Activated CD8-positive, alpha-beta memory T cell treated with anti-CD3 and anti-CD28 coated beads, Interleukin-2, amount 10 ng/mL, durations not matched to agents 7 days and 5 days (primary cell): Measurements from ENCODE around the gene MFSD2B. TPM values are rescaled to one million over a fixed set of nuclear protein-coding genes. Genes with fewer than 3 reads are reported as not detected.
A peak's percentile ranks its signal among the peaks of the same experiment; 100 is the strongest.

ENCODE experiments used
- ATAC-seq: fragments of 150-1000 bp; cut with Tn5 transposase; one replicate; pipeline ENCODE4 v1.10.0; 2021; ENCODE audit warnings: moderate library complexity
- CTCF ChIA-PET: fragments of 350-600 bp; sonication (Branson Sonifier 250); formaldehyde crosslinking; loops from one replicate; lab custom pipeline; 2021; ENCODE audit warnings: antibody characterized with exemption; lab: Charles Lee
- DNase-seq: peaks from one replicate; pipeline ENCODE4 v3.0.0-alpha.2; 2020
- H3K27ac Mint-ChIP-seq: one replicate; pipeline ENCODE4 v1.8.0; 2021; ENCODE audit warnings: mild to moderate bottlenecking, mixed read lengths
- H3K27me3 Mint-ChIP-seq: one replicate; pipeline ENCODE4 v1.8.0; 2021; ENCODE audit warnings: mixed read lengths
- H3K36me3 Mint-ChIP-seq: one replicate; pipeline ENCODE4 v1.8.0; 2021; ENCODE audit warnings: mild to moderate bottlenecking, mixed read lengths
- H3K4me1 Mint-ChIP-seq: one replicate; pipeline ENCODE4 v1.8.0; 2021; ENCODE audit warnings: mixed read lengths
- H3K4me3 Mint-ChIP-seq: one replicate; pipeline ENCODE4 v1.8.0; 2021; ENCODE audit warnings: mild to moderate bottlenecking, moderate library complexity, mixed read lengths
- H3K9me3 Mint-ChIP-seq: one replicate; pipeline ENCODE4 v1.8.0; 2022; ENCODE audit warnings: low read depth, mixed read lengths
- total RNA-seq, 2 experiments: library from RNA; stranded (reverse); gene quantifications; one replicate each; pipeline ENCODE4 v1.2.3, GENCODE V29; 2021

MFSD2B gene
- total RNA-seq, 2 experiments from 2014 or later = not detected

DNA sequence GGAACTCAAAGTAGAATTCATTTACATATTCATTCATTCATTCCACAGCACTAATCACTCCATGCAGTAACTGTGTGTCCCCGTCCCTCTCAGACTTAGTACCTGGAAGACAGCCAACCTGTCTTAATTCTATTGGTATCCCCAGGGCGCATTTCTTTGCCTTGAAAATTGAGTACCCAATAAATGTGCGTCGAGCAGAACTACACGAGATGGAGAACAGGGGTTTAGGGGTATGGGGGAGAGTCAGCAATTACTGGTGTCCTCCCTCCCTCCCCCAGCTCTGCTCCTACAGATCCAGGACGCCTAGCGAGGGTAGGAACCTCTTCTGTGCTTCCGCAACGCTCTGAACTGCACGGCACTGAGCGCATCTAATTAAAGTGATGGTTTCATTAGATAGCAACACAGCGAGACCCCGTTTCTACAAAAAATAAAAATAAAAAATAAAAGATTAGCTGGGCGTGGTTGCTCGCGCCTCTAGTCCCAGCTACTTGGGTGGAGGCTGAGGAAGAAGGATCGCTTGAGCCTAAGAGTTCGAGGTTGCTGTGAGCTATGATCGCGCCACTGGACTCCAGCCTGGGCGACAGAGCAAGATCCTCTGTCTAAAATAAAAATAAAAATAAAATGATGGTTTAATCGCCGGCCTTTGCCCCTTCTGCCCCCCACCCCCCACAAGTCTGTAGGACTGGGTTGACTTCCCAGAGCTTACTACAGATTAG lies 39.0 kb downstream of the MFSD2B start:
- H3K36me3 Mint-ChIP-seq = peaks cover 4% of the 10 kb centered on the region
- no peak for ATAC-seq
- peaks cover 28% of the 10 kb centered on the region for H3K4me1 Mint-ChIP-seq
- H3K27ac Mint-ChIP-seq = peak overlapping the region; percentile 63
- CTCF ChIA-PET = interaction anchor here (0.6 to 1.6 kb wide), 6 partner anchors 12 to 122 kb away, joined by 3 to 5 read pairs (median 3); partner anchors contain the start of genes ATAD2B and TP53I3
- peaks cover 2% of the 10 kb centered on the region for H3K27me3 Mint-ChIP-seq
- DNase-seq = peak; percentile 45
- H3K9me3 Mint-ChIP-seq = no peaks in the 10 kb centered on the region
- no peak overlapping the region for H3K4me3 Mint-ChIP-seq

- Mint-ChIP-seq H3K36me3 (peaks cover 4% of the 10 kb centered on the region), H3K4me3 (no peak within 1 kb of the TSS), H3K27ac (peak within 1 kb of the TSS; percentile 63), H3K4me1 (peaks cover 28% of the 10 kb centered on the region), H3K9me3 (no peaks in the 10 kb centered on the region), H3K27me3 (peaks cover 2% of the 10 kb centered on the region)
- ATAC-seq (peak; percentile 54), DNase-seq (peak; percentile 86)
- CTCF ChIA-PET = interaction anchor here (0.6 to 2.8 kb wide), 8 partner anchors 11 to 123 kb away, joined by 3 to 18 read pairs (median 4); partner anchors contain the start of genes ATAD2B and TP53I3
Observed at GRCh38 chr2:24049485-24050021, 39.7 kb downstream of the MFSD2B start, which contains the start of gene FKBP1B. TSS of gene FKBP1B (plus strand) at chr2:24049741. CDS start at chr2:24049850, 109 bp downstream.

DNA sequence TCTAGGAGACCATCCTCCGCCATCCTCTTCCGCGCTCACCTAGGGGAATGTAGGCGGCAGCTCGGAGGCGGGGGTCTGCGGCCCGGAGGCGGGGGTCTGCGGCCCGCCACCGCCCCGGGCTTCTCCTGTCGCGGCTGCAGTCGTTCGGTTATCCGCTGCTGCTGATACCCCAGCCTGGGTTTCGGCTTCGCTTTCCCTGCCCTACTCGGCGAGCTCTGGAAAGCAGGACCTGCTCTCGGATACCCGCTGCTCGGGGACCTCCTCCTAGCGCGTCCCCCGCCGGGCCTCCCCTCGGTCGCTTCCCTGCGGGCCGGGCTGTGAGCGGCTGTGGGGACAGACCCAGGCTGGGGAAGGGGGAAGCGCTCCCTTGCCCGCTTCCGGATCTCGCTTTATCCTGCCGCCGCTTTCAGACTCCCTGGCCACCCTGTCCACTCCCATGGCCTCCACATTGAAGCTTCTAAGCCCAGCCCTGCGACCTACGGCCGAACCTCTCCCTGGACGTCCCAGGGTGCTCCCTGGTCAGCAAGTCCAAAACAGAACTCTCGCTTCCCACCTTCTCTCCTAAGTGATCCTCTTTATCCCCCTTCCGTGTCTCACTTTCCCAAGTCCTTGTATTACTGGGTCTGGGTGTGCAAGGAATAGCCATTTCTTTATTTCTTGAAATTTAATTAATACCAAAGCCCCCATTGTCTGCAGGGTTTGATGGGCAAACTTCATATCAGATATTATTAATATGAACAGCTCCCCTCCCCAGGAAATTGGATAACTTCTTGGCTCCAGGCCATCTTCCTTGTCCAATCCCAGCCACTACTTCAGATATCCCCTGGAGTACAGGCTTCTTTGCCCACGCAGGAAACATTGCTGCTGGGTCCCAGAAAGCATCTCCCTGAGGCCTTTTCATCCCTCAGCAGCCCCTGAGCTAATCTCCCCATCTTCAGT lies 40.4 kb downstream of the MFSD2B start:
- ATAC-seq (no peak), DNase-seq (no peak)
- H3K27me3 Mint-ChIP-seq = peaks cover 2% of the 10 kb centered on the region
- H3K4me1 Mint-ChIP-seq = peaks cover 24% of the 10 kb centered on the region
- no peaks in the 10 kb centered on the region for H3K9me3 Mint-ChIP-seq
- peaks cover 3% of the 10 kb centered on the region for H3K36me3 Mint-ChIP-seq
- no peak overlapping the region for H3K4me3 Mint-ChIP-seq
- no peak overlapping the region for H3K27ac Mint-ChIP-seq
- CTCF ChIA-PET = interaction anchor here (0.6 to 2.8 kb wide), 5 partner anchors 10 to 226 kb away, joined by 3 to 18 read pairs (median 4); partner anchors contain the start of gene TP53I3

DNA sequence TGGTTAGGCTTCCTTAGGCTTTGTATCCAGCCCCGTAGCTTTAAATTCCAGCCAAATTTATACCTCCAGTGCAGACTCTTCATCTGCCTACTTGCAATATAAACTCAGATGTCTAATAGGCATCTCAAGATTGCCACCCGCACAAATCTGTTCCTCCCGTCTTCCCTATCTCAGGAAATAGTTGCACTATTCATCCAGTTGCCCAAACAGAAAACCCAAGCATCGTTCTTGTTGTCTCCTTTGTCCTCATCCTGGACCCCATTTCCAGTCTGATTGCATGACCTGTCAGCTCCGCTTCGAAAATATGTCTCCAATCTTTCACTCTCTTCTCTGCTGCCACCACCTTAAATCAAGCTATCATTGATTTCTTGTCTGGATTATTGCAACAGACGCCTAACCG lies 41.9 kb downstream of the MFSD2B start:
- H3K4me1 Mint-ChIP-seq = peaks cover 16% of the 10 kb centered on the region
- no peak for DNase-seq
- no peak for ATAC-seq
- no peak overlapping the region for H3K4me3 Mint-ChIP-seq
- peaks cover 2% of the 10 kb centered on the region for H3K27me3 Mint-ChIP-seq
- peaks cover 1% of the 10 kb centered on the region for H3K36me3 Mint-ChIP-seq
- CTCF ChIA-PET = interaction anchor here (0.6 to 2.8 kb wide), 4 partner anchors 32 to 227 kb away, joined by 3 to 18 read pairs (median 4); partner anchors contain the start of genes ATAD2B and TP53I3
- H3K9me3 Mint-ChIP-seq = no peaks in the 10 kb centered on the region
- no peak overlapping the region for H3K27ac Mint-ChIP-seq

DNA sequence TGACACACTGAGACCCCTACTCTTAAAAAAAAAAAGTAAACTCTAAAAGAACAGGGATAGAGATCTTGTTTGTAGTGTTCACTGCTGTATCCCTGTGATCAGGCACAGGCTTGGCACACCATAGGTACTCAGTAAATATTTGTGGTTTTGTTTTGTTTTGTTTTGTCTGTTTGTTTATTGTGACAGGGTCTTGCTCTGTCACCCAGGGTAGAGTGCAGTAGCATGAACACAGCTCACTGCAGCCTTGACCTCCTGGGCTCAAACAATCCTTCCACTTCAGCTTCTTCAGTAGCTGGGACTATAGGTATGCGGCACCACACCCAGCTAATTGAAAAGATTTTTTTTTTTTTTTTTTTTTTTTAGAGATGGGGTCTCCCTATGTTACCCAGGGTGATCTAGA lies 43.1 kb downstream of the MFSD2B start:
- no peak overlapping the region for H3K4me3 Mint-ChIP-seq
- H3K4me1 Mint-ChIP-seq = peaks cover 7% of the 10 kb centered on the region
- CTCF ChIA-PET = interaction anchor here (1.0 kb wide), 1 partner anchor 31 kb away, joined by 7 read pairs; the partner anchor contains the start of gene TP53I3
- DNase-seq = no peak
- peaks cover 2% of the 10 kb centered on the region for H3K27me3 Mint-ChIP-seq
- H3K27ac Mint-ChIP-seq = no peak overlapping the region
- no peaks in the 10 kb centered on the region for H3K9me3 Mint-ChIP-seq
- H3K36me3 Mint-ChIP-seq = peaks cover 1% of the 10 kb centered on the region
- ATAC-seq = no peak

DNA sequence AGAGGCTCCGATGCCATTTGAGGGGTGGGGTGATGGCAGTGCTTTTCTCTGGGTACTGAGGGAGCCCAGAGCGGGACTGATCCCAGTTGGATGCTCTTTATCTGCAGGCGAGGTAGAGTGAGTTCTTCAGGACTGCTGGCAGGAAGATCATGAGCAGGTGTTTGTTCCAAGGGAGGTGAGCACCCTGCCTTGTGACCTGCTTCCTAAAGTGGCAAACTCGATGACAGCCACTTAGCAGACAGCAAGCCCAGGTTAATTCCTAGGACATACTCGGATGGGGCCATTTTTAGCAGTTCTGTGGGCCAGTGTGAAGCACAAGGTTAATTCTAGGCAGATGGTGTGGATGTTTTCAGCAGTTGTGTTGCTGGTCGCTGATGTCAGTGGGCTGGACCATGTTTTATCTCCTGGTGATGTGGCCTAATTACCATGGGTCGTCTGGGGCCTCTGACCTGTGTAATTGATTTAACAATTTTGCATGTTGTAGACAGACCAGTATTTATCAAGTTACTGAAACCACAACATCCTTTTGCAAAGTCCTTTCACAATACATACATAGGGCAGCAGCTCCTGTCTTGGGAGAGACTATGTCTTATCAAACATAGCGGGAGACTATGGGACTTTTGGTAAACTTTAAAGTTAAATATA lies 44.6 kb downstream of the MFSD2B start:
- Mint-ChIP-seq H3K4me1 (peaks cover 3% of the 10 kb centered on the region), H3K27ac (no peak overlapping the region), H3K4me3 (no peak overlapping the region), H3K36me3 (no peaks in the 10 kb centered on the region), H3K27me3 (no peaks in the 10 kb centered on the region), H3K9me3 (no peaks in the 10 kb centered on the region)
- CTCF ChIA-PET = no interaction called here
- DNase-seq (no peak), ATAC-seq (no peak)

DNA sequence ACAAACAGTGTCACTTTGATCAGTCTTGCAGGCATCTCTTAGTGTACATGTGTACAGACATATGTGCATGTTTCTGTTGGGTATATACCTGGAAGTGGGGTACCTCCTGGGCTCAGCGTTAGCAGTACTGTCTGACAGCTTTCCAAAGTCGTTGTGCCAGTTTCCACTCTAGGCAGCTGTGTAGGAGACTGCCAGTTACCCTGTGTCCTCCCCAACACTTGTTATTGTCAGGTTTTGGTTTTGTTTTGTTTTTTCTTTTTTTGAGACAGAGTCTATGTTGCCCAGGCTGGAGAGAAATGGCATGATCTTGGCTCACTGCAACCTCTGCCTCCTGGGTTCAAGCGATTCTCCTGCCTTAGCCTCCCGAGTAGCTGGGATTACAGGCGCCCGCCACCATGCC lies 45.9 kb downstream of the MFSD2B start:
- H3K27me3 Mint-ChIP-seq = no peaks in the 10 kb centered on the region
- peaks cover 6% of the 10 kb centered on the region for H3K4me1 Mint-ChIP-seq

DNA sequence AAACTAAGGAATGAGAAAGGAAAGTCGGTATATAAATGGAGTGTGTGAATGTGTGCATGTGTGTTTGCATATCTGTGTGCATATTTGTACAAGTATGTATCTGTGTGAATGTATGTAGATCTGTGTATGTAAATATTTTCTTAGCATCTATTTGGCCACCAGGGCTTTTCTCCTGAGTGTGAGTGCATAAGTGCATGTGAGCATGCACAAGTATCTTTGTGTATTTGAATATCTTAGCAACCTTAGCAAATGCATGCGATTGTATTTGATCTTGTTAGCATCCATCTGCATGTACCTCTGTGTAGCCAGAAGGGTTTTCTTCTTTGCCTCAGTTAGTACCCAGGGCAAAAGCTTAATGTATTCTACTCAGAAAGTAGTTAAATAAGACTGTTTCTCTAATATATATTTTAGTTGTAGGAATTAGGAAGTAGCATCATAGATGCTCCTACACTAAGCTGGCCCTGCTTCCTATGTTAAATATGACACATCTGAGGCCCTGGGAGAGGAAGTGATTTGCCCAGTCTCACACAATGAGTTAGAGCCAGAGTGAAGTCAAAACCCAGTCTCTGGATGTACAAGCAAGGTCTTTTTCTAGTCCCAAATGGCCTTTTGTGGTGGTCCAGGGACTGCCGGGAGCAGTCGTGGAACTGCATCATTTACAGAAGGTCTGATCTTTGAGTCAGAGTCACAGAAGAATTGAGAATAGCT lies 48.8 kb downstream of the MFSD2B start:
- ATAC-seq (no peak), DNase-seq (no peak)
- Mint-ChIP-seq H3K4me1 (peaks cover 6% of the 10 kb centered on the region), H3K9me3 (no peaks in the 10 kb centered on the region), H3K36me3 (no peaks in the 10 kb centered on the region), H3K27me3 (no peaks in the 10 kb centered on the region), H3K4me3 (no peak overlapping the region), H3K27ac (no peak overlapping the region)
- CTCF ChIA-PET = interaction anchor here (1.1 to 1.3 kb wide), 2 partner anchors 8 to 21 kb away, joined by 3 read pairs; no protein-coding TSS in a partner anchor

More for the DNA sequence above, 45.9 kb downstream of the MFSD2B start:
- Mint-ChIP-seq H3K4me3 (no peak overlapping the region), H3K27ac (no peak overlapping the region), H3K36me3 (no peaks in the 10 kb centered on the region), H3K9me3 (no peaks in the 10 kb centered on the region)
- CTCF ChIA-PET = no interaction called here
- DNase-seq (no peak), ATAC-seq (no peak)

DNA sequence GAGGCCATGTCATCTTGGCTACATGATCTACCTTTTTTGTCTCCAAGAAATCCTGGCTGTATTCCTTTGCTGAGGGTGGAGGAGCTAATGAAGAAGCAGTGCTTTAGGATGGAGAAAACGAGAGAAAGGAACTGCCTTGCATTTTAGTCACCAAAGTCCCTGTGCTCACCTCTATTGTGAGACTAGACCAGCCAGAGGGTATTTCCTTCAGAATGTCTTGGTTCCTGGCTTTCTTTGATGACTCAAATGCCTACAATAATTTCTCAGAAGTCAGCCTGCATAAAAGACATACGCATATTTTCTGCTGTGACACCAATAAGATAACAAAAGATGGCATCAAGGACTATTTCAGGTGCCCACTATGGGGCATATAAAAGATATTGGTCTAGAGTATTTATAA lies 55.5 kb downstream of the MFSD2B start:
- no peaks in the 10 kb centered on the region for H3K9me3 Mint-ChIP-seq
- H3K4me1 Mint-ChIP-seq = peaks cover 17% of the 10 kb centered on the region
- no peaks in the 10 kb centered on the region for H3K27me3 Mint-ChIP-seq
- no peak overlapping the region for H3K4me3 Mint-ChIP-seq
- CTCF ChIA-PET = interaction anchor here (1.0 to 3.1 kb wide), 2 partner anchors 18 to 19 kb away, joined by 3 to 12 read pairs; partner anchors contain the start of genes TP53I3 and WDCP
- DNase-seq (no peak), ATAC-seq (no peak)
- H3K36me3 Mint-ChIP-seq = peaks cover 25% of the 10 kb centered on the region
- no peak overlapping the region for H3K27ac Mint-ChIP-seq

DNA sequence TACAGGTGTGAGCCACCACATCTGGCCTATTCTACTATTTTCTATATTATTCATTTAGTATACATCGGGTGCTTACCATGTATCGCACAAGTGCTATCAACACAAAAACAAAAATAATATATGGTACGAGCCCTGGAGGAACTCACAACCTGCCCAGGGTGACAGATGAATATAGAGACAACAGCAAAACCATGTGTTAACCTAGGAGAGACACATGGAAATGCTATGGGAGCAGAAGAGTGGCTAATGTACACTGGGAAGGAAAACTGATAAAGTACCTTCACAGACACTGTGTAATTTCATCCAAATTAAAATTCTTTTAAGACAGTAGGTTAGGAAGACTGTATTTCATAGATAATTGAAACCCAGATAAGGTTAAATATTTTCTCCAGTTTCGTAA lies 62.4 kb downstream of the MFSD2B start:
- H3K4me1 Mint-ChIP-seq = peaks cover 44% of the 10 kb centered on the region
- no peak overlapping the region for H3K27ac Mint-ChIP-seq
- CTCF ChIA-PET = interaction anchor here (1.1 to 2.0 kb wide), 3 partner anchors 12 to 248 kb away, joined by 5 to 8 read pairs (median 6); partner anchors contain the start of genes ATAD2B and TP53I3
- no peak overlapping the region for H3K4me3 Mint-ChIP-seq
- no peaks in the 10 kb centered on the region for H3K9me3 Mint-ChIP-seq
- peaks cover 30% of the 10 kb centered on the region for H3K36me3 Mint-ChIP-seq
- ATAC-seq = no peak
- DNase-seq = no peak
- H3K27me3 Mint-ChIP-seq = no peaks in the 10 kb centered on the region

- Mint-ChIP-seq H3K27ac (no peak overlapping the region), H3K27me3 (no peaks in the 10 kb centered on the region), H3K36me3 (peaks cover 20% of the 10 kb centered on the region), H3K9me3 (no peaks in the 10 kb centered on the region), H3K4me1 (peaks cover 51% of the 10 kb centered on the region), H3K4me3 (no peak overlapping the region)
- CTCF ChIA-PET = interaction anchor here (1.7 to 2.4 kb wide), 3 partner anchors 10 to 250 kb away, joined by 5 to 13 read pairs (median 8); partner anchors contain the start of genes ATAD2B and TP53I3
- ATAC-seq (no peak), DNase-seq (peak; percentile 33)
Observed at GRCh38 chr2:24073816-24074215, 63.9 kb downstream of the MFSD2B start.

DNA sequence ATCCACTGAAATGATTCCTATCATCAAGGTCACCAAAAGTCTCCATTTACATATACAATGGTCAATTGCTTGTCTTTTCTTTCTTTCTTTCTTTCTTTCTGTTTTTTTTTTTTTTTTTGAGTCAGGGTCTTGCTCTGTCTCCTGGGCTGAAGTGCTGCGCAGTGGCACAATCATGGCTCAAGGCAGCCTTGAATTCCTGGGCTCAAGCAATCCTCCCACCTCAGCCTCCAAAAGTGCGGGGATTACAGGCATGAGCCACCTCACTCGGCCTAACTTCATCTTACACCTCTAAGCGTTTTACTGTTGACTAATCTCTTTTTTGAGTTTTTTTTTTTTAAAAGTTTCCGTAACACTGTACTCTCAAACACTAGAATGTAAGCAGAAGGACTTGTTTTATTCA lies 65.4 kb downstream of the MFSD2B start:
- Mint-ChIP-seq H3K27me3 (no peaks in the 10 kb centered on the region), H3K36me3 (peaks cover 13% of the 10 kb centered on the region), H3K4me1 (peaks cover 40% of the 10 kb centered on the region), H3K27ac (peak overlapping the region; percentile 96), H3K4me3 (peak overlapping the region; percentile 90), H3K9me3 (no peaks in the 10 kb centered on the region)
- CTCF ChIA-PET = interaction anchor here (1.3 to 2.2 kb wide), 2 partner anchors 9 to 251 kb away, joined by 3 to 10 read pairs; partner anchors contain the start of gene TP53I3
- ATAC-seq (no peak), DNase-seq (no peak)
